ENCODE results near the gene DGKI.

- TF ChIP-seq, protein P1, sequence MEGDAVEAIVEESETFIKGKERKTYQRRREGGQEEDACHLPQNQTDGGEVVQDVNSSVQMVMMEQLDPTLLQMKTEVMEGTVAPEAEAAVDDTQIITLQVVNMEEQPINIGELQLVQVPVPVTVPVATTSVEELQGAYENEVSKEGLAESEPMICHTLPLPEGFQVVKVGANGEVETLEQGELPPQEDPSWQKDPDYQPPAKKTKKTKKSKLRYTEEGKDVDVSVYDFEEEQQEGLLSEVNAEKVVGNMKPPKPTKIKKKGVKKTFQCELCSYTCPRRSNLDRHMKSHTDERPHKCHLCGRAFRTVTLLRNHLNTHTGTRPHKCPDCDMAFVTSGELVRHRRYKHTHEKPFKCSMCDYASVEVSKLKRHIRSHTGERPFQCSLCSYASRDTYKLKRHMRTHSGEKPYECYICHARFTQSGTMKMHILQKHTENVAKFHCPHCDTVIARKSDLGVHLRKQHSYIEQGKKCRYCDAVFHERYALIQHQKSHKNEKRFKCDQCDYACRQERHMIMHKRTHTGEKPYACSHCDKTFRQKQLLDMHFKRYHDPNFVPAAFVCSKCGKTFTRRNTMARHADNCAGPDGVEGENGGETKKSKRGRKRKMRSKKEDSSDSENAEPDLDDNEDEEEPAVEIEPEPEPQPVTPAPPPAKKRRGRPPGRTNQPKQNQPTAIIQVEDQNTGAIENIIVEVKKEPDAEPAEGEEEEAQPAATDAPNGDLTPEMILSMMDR (IDR thresholded peaks at IDR 0.05; ENCODE audit: insufficient read depth, low read length, poor library complexity, severe bottlenecking), result no peak
- TF ChIP-seq EZH2phosphoT487 (conservative IDR thresholded peaks at IDR 0.05; ENCODE audit: low read length), result no peak
Measured at GRCh38 chr7:137689761-137690160, 157.0 kb downstream of the DGKI start.
